Islet of Langerhans (tissue), 1 donor: ENCODE measurements around the gene ABCB9.

Experiments used
- FAIRE-seq: peaks from one replicate; lab custom pipeline; 2011; peaks lifted over from hg19 to GRCh38; lab: Jason Lieb, UNC

The ABCB9 gene

DNA sequence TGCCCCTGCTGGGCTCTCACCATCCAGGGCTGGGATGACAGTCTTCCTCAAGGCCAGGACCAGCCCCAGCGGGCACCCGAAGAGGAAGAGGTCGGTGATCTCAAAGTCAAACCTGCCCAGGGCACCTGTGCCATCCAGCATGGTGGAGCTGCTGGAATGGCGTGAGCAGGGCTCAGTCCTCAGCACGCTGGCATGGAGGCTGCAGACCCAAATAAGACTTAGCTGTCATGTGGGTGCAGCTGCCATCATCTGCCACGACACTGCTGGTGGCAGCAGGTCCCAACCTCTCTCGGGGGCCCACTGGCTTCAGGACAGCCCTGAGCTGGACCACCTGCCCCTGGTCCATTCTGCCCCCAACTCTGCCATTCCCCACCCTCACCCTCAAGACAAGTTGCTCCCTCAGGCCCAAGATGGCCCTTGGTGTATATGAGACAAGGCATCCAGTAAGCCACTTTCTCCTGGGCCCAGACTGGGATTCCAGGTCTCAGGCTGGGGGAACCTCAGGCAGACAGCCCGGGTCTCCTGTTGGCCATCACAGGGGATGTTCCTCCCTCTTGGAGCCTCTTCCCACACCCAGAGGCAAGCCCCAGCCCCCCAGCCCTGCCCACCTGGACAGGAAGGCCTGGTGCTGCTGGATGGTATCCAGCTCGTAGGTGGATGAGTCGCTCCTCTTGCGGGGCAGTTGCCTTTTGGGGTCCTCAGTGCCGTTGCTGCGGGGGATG, 28.7 kb upstream of the ABCB9 start:
- FAIRE-seq, result no peak

- no peak for FAIRE-seq
These were observed 27.9 kb upstream of the ABCB9 start for GRCh38 chr12:122994140-122994675.

GRCh38 chr12:122992386-122992785, 26.1 kb upstream of the ABCB9 start:
- no peak for FAIRE-seq

- no peak for FAIRE-seq
These were observed 25.5 kb upstream of the ABCB9 start for GRCh38 chr12:122991623-122992275.

GRCh38 chr12:122990961-122991622, 24.8 kb upstream of the ABCB9 start:
- no peak for FAIRE-seq

- FAIRE-seq, result no peak
These were observed 24.3 kb upstream of the ABCB9 start for GRCh38 chr12:122990561-122990960.

GRCh38 chr12:122989874-122990419, 23.7 kb upstream of the ABCB9 start:
- no peak for FAIRE-seq

- no peak for FAIRE-seq
These were observed 23.1 kb upstream of the ABCB9 start for GRCh38 chr12:122989225-122989839.

GRCh38 chr12:122988612-122989212, 22.4 kb upstream of the ABCB9 start:
- FAIRE-seq, result no peak

DNA sequence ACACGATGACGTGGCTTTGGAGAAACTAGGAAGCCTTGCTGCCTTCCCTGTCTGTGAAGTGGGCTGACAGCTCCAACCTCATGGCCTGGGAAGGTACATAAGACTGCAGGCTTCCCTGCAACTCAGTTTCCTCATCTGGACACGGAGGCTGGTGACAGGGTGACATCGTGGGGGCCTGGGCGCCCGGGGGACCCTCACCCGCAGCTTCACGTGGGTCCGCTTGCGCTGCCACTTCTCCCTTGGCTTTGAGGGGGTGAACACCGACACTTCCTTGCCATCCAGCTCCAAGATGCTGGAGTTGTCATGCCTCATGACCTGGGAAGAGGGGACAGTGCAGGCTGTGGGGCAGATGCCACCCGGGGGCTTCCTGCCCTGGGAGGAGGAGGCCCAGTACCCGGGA, 21.8 kb upstream of the ABCB9 start:
- no peak for FAIRE-seq

DNA sequence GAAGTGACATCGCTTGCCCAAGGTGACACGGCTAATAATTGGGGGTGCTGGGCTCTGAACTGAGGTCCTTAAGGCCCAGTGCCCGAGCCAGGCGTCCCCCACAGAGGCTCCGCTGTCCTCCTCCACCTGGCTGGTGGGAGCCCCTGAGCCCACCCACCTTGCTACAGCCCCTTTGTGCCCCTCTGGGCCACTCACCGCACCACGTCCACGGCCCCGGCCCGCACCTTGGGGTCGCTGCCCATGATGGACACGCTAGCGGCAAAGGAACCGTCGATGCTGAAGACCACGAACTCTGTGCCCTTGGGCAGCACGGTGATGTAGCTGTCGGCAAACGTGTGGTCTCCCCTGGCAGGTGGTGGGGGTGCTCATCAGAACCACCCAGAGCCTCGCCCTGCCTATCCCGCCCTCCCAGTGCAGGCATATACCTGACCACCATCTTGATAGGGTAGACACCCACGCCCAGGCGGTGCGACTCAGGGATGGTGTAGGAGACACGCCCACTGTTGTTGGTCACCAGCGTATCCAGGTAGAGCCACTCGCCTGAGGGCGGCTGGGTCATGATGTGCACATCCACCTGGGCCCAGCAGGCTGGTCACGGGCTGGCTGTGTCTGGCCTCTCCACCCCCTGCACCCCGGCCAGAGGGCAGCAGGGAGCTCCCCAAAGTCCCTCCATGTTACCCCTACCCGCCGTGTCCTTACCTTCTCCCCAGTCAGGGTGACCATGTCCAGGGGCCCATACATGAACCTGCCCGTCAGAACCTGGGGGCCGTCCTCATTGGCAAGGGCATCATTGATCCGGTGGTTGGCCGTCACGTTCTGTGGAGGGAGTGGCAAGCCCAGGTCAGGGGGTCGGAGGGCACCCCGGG, 21.1 kb upstream of the ABCB9 start:
- no peak for FAIRE-seq

GRCh38 chr12:122986258-122986871, 20.1 kb upstream of the ABCB9 start:
- FAIRE-seq, result no peak

DNA sequence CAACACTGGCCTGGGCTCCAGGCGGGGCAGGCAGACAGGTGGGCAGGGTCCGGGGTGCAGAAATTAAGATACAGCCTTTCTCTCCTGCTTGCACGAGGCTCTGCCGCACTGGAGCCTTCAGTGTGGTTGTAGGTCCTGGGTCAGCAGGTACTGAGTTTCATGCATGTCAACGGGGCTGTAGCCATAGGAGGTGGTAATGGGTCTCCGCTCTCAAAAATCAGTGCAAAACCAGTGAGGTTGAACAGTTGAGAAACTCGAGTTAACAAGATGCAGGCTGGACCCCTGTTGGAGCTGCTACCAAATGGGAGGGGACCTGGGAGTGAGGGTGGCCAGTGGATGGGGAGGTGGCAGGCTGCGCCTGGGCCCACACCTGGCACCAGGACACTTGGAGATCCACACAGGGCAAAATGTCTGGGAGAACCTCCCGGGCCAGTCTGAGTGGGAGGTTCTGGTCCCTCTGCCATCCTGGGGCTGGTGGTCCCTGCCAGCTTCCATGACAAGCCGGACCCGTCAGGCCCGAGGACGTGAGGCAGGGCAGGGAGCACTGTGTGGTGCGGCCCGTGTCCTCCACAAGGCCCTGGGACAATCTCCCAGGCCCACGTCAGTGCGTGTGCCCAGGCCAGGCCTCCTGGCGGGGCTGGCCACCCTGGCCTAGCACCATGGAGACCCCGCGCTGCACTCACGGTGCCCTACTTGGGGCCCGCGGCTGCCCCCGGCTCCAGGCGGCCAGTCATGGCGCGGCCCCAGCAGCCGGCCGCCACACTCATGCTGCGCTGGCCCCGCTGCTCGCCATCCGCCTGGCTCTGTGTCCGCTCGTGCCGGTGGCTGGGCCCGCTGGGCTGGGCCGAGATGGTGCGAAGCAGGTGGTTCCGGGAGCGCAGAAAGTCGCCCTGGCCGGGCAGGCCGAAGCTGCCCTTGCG, 19.3 kb upstream of the ABCB9 start:
- no peak for FAIRE-seq

GRCh38 chr12:122984612-122985337, 18.5 kb upstream of the ABCB9 start:
- FAIRE-seq, result no peak

GRCh38 chr12:122983789-122984515, 17.7 kb upstream of the ABCB9 start:
- no peak for FAIRE-seq

GRCh38 chr12:122982963-122983788, 16.9 kb upstream of the ABCB9 start:
- FAIRE-seq, result no peak

DNA sequence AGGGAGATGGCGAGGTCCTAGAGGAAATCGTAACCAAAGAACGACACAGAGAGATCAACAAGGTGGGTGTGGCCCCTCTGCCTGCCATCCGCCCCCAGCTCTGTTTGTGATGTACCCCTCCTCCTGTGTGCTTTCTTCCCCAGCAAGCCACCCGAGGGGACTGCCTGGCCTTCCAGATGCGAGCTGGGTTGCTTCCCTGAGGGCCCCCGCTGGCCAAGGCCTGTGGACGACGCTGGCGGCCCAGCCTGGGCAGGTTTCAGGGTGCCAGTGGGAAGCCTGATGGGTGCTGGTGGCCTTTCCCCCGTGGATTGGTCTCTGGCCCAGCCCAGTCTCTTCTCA, 16.2 kb upstream of the ABCB9 start:
- FAIRE-seq, result no peak
